Endothelial cell (in vitro differentiated cells): ENCODE data around the gene PRRC2A. TPM values are rescaled to one million over a fixed set of nuclear protein-coding genes. Genes with fewer than 3 reads are reported as not detected.
A peak's percentile ranks its signal among the peaks of the same experiment; 100 is the strongest.

Experiments used
- DNase-seq: peaks from one replicate; pipeline ENCODE4 v3.0.0; 2021; ENCODE audit warnings: low spot score
- H3K27ac Mint-ChIP-seq: one replicate; pipeline ENCODE4 v1.8.0; 2021; ENCODE audit warnings: mixed read lengths, inconsistent platforms; ENCODE audit not compliant: unreplicated experiment
- H3K27me3 Mint-ChIP-seq: one replicate; pipeline ENCODE4 v1.8.0; 2021; ENCODE audit warnings: mild to moderate bottlenecking, moderate library complexity, mixed read lengths, inconsistent platforms; ENCODE audit not compliant: unreplicated experiment
- H3K36me3 Mint-ChIP-seq: one replicate; pipeline ENCODE4 v1.8.0; 2021; ENCODE audit warnings: mild to moderate bottlenecking, low read depth, mixed read lengths, inconsistent platforms; ENCODE audit not compliant: unreplicated experiment
- H3K4me1 Mint-ChIP-seq: one replicate; pipeline ENCODE4 v1.8.0; 2021; ENCODE audit warnings: mild to moderate bottlenecking, mixed read lengths, inconsistent platforms; ENCODE audit not compliant: unreplicated experiment
- H3K4me3 Mint-ChIP-seq: one replicate; pipeline ENCODE4 v1.8.0; 2021; ENCODE audit warnings: mild to moderate bottlenecking, mixed read lengths, inconsistent platforms; ENCODE audit not compliant: unreplicated experiment
- H3K9me3 Mint-ChIP-seq: one replicate; pipeline ENCODE4 v1.8.0; 2021; ENCODE audit warnings: mixed read lengths, inconsistent platforms; ENCODE audit not compliant: unreplicated experiment
- long read RNA-seq: library from polyadenylated mRNA; unstranded; transcript quantifications from one replicate; pipeline ENCODE4 v2.0.0, GENCODE V29; 2020; ENCODE audit not compliant: unreplicated experiment
- total RNA-seq: library from RNA; stranded (reverse); fragmentation: NEBNext Ultra II Directional; extraction: Animal tissue kit (Norgen Biotek cat#: 25700); gene quantifications from one replicate; pipeline ENCODE4 v1.2.1, GENCODE V29; 2021; ENCODE audit not compliant: unreplicated experiment
- TF ChIP-seq, protein P1 (sequence below): fragments of 200-600 bp; sonication (generic); IDR thresholded peaks from one replicate; pipeline ENCODE4 v1.5.0; 2021; ENCODE audit warnings: antibody characterized with exemption; ENCODE audit not compliant: unreplicated experiment

PRRC2A gene
- 149 TPM for total RNA-seq
- long read RNA-seq, partial matches to known transcripts: 3 of 4 reads
- long read RNA-seq, other reads (novel, unspliced or antisense): 1 of 4 reads

DNA sequence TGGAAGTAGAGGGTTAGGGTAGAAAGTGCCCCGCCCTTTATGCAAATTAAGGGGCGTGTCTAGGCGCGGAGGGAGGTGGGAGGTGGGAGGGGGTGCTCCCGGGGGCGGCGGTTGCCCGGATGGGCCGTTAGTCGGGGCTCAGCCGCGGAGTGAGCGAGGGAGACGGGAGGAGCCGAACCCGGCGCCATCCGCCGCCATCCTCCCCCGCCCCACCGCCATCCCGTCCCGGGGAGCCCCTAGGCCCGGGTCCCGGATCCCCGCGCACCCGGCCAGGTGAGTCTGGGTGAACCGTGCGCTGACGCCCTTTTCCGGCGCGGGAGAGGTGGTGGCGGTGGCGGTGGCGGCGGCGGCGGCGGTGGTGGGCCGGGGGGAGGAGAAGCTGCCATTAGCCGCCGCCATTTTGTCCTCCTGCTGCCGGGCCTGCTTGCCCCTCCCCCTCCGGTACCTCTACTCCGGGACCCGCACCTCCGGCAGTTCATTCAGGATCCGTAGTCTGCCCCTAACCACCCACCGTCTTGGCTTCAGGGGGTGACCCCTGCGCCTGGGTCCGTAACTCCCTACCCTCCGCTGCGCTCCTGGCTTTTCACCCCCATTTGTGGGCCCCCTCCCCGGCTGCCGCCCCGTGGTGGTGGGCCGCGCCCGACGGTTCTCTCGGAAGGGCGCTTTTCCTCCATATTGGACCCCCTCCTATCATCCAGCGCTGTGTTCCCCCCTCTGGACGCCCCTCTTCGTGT, at the start of gene PRRC2A:
PRRC2A (plus strand) TSS at position 130 of the 734 bp plus-strand sequence. CDS start 2,075 bp downstream, outside the sequence.
- peaks cover 30% of the 10 kb centered on the region for H3K4me1 Mint-ChIP-seq

DNA sequence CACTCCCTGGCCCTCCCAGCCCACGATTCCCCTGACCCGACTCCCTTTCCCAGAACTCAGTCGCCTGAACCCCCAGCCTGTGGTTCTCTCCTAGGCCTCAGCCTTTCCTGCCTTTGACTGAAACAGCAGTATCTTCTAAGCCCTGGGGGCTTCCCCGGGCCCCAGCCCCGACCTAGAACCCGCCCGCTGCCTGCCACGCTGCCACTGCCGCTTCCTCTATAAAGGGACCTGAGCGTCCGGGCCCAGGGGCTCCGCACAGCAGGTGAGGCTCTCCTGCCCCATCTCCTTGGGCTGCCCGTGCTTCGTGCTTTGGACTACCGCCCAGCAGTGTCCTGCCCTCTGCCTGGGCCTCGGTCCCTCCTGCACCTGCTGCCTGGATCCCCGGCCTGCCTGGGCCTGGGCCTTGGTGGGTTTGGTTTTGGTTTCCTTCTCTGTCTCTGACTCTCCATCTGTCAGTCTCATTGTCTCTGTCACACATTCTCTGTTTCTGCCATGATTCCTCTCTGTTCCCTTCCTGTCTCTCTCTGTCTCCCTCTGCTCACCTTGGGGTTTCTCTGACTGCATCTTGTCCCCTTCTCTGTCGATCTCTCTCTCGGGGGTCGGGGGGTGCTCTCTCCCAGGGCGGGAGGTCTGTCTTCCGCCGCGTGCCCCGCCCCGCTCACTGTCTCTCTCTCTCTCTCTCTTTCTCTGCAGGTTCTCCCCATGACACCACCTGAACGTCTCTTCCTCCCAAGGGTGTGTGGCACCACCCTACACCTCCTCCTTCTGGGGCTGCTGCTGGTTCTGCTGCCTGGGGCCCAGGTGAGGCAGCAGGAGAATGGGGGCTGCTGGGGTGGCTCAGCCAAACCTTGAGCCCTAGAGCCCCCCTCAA, 48.2 kb upstream of the PRRC2A start, which contains the start of gene LTA:
LTA (plus strand) TSS at position 249 of the 871 bp plus-strand sequence; CDS start at position 703, 454 bp downstream.
- peak within 1 kb of the TSS; percentile 13 for H3K27ac Mint-ChIP-seq
- no peaks in the 10 kb centered on the region for H3K36me3 Mint-ChIP-seq
- H3K4me3 Mint-ChIP-seq: no peak within 1 kb of the TSS
- peaks cover 9% of the 10 kb centered on the region for H3K27me3 Mint-ChIP-seq
- H3K9me3 Mint-ChIP-seq: no peaks in the 10 kb centered on the region
- no peak for DNase-seq
- TF ChIP-seq, protein P1, sequence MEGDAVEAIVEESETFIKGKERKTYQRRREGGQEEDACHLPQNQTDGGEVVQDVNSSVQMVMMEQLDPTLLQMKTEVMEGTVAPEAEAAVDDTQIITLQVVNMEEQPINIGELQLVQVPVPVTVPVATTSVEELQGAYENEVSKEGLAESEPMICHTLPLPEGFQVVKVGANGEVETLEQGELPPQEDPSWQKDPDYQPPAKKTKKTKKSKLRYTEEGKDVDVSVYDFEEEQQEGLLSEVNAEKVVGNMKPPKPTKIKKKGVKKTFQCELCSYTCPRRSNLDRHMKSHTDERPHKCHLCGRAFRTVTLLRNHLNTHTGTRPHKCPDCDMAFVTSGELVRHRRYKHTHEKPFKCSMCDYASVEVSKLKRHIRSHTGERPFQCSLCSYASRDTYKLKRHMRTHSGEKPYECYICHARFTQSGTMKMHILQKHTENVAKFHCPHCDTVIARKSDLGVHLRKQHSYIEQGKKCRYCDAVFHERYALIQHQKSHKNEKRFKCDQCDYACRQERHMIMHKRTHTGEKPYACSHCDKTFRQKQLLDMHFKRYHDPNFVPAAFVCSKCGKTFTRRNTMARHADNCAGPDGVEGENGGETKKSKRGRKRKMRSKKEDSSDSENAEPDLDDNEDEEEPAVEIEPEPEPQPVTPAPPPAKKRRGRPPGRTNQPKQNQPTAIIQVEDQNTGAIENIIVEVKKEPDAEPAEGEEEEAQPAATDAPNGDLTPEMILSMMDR: no peak
- H3K4me1 Mint-ChIP-seq: peaks cover 15% of the 10 kb centered on the region

More for the DNA sequence above, at the start of gene PRRC2A:
- Mint-ChIP-seq H3K9me3 (no peaks in the 10 kb centered on the region), H3K36me3 (peaks cover 21% of the 10 kb centered on the region), H3K27me3 (peaks cover 8% of the 10 kb centered on the region), H3K4me3 (peak within 1 kb of the TSS; percentile 97), H3K27ac (peak within 1 kb of the TSS; percentile 99)
- TF ChIP-seq, protein P1: no peak
- peak; percentile 84 for DNase-seq

DNA sequence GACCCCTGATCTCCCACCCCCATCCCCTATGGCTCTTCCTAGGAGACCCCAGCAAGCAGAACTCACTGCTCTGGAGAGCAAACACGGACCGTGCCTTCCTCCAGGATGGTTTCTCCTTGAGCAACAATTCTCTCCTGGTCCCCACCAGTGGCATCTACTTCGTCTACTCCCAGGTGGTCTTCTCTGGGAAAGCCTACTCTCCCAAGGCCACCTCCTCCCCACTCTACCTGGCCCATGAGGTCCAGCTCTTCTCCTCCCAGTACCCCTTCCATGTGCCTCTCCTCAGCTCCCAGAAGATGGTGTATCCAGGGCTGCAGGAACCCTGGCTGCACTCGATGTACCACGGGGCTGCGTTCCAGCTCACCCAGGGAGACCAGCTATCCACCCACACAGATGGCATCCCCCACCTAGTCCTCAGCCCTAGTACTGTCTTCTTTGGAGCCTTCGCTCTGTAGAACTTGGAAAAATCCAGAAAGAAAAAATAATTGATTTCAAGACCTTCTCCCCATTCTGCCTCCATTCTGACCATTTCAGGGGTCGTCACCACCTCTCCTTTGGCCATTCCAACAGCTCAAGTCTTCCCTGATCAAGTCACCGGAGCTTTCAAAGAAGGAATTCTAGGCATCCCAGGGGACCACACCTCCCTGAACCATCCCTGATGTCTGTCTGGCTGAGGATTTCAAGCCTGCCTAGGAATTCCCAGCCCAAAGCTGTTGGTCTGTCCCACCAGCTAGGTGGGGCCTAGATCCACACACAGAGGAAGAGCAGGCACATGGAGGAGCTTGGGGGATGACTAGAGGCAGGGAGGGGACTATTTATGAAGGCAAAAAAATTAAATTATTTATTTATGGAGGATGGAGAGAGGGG, 47.0 kb upstream of the PRRC2A start:
- H3K4me3 Mint-ChIP-seq: no peak overlapping the region
- H3K36me3 Mint-ChIP-seq: no peaks in the 10 kb centered on the region
- DNase-seq: no peak
- TF ChIP-seq, protein P1: no peak
- peaks cover 13% of the 10 kb centered on the region for H3K4me1 Mint-ChIP-seq
- H3K27ac Mint-ChIP-seq: peak overlapping the region; percentile 42
- H3K9me3 Mint-ChIP-seq: no peaks in the 10 kb centered on the region
- peaks cover 9% of the 10 kb centered on the region for H3K27me3 Mint-ChIP-seq

DNA sequence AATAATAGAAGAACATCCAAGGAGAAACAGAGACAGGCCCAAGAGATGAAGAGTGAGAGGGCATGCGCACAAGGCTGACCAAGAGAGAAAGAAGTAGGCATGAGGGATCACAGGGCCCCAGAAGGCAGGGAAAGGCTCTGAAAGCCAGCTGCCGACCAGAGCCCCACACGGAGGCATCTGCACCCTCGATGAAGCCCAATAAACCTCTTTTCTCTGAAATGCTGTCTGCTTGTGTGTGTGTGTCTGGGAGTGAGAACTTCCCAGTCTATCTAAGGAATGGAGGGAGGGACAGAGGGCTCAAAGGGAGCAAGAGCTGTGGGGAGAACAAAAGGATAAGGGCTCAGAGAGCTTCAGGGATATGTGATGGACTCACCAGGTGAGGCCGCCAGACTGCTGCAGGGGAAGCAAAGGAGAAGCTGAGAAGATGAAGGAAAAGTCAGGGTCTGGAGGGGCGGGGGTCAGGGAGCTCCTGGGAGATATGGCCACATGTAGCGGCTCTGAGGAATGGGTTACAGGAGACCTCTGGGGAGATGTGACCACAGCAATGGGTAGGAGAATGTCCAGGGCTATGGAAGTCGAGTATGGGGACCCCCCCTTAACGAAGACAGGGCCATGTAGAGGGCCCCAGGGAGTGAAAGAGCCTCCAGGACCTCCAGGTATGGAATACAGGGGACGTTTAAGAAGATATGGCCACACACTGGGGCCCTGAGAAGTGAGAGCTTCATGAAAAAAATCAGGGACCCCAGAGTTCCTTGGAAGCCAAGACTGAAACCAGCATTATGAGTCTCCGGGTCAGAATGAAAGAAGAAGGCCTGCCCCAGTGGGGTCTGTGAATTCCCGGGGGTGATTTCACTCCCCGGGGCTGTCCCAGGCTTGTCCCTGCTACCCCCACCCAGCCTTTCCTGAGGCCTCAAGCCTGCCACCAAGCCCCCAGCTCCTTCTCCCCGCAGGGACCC, 46.1 kb upstream of the PRRC2A start:
- no peaks in the 10 kb centered on the region for H3K36me3 Mint-ChIP-seq
- TF ChIP-seq, protein P1: no peak
- H3K27me3 Mint-ChIP-seq: peaks cover 8% of the 10 kb centered on the region
- no peak overlapping the region for H3K27ac Mint-ChIP-seq
- H3K4me3 Mint-ChIP-seq: no peak overlapping the region
- no peaks in the 10 kb centered on the region for H3K9me3 Mint-ChIP-seq
- H3K4me1 Mint-ChIP-seq: peaks cover 13% of the 10 kb centered on the region
- no peak for DNase-seq
